ENCODE measurements around the gene LYPD6B. TPM values are rescaled to one million over a fixed set of nuclear protein-coding genes. Genes with fewer than 3 reads are reported as not detected.

Gene LYPD6B
- total and polyA plus RNA-seq, 2 donors (not counting 1 experiment from before 2014, with no cell fraction given) = 1.5 to 2.7 TPM

DNA sequence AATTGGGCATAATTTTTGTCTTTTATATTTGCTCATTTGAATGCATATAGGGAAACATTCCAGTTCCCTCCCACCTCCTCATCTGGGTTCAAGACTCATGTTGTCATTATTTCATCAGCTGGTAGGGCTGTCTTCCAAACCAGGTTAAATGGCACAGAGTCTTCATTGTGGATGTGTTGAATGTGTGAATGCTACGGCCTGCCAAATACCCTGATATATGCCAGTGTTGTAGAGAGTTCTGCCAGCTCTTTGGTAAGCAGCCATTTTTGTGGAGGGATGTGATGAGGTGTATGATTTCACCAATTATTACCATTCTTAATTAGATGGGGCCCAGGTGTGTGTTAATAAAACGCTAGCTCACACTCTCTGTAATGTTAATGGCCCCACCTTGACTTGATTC lies 121.7 kb downstream of the LYPD6B start:
- Histone ChIP-seq H3K9me3 (ENCODE audit: control extremely low read depth in 1 of 3, control insufficient read depth in 2 of 3, insufficient read depth in 1 of 3, low read length in 2 of 3) (peaks cover 0 to 3% (median 0%) of the 10 kb centered on the region in 3 donors), H4K20me1 (ENCODE audit: control insufficient read depth, insufficient read depth, low read length, poor library complexity, severe bottlenecking) (no peaks in the 10 kb centered on the region), H3K79me2 (ENCODE audit: control insufficient read depth, insufficient read depth, low read length) (no peaks in the 10 kb centered on the region), H3K9ac (ENCODE audit: low read length) (no peak overlapping the region), H3K4me3 (ENCODE audit: control extremely low read depth in 1 of 5, extremely low read depth in 1 of 5, insufficient read depth in 1 of 5, low read depth in 2 of 5, low read length in 4 of 5) (no peak overlapping the region), H3K27me3 (replicated peaks in 1 of 4; ENCODE audit: control extremely low read depth in 1 of 4, control insufficient read depth in 3 of 4, insufficient read depth in 4 of 4, low read length in 3 of 4) (peaks cover 0 to 38% (median 18%) of the 10 kb centered on the region in 4 experiments), H3K27ac (ENCODE audit: low read length in 2 of 2) (no peak overlapping the region), H3K4me1 (ENCODE audit: control insufficient read depth in 2 of 2, insufficient read depth in 2 of 2, low read length in 2 of 2) (peaks cover 14 to 15% of the 10 kb centered on the region in 2 donors), H3K4me2 (replicated peaks; ENCODE audit: low read depth, low read length, poor library complexity, severe bottlenecking) (no peak overlapping the region), H3K36me3 (replicated peaks in 1 of 2; ENCODE audit: control extremely low read depth in 1 of 2, control insufficient read depth in 1 of 2, extremely low read depth in 1 of 2, insufficient read depth in 2 of 2, low read length in 1 of 2) (no peaks in the 10 kb centered on the region), H2AFZ (ENCODE audit: insufficient read depth, low read depth, low read length, poor library complexity, severe bottlenecking) (no peak overlapping the region)
- no peak for ATAC-seq (ENCODE audit: low read depth)
- POLR2A ChIA-PET = no interaction called here
- H3K4me3 Mint-ChIP-seq = no peak overlapping the region
- no peak for DNase-seq
- no peaks in the 10 kb centered on the region for H3K9me3 Mint-ChIP-seq (ENCODE audit: insufficient read depth)
- CTCF ChIA-PET = no interaction called here
- H3K27ac Mint-ChIP-seq = no peak overlapping the region
- H3K27me3 Mint-ChIP-seq = peaks cover 77% of the 10 kb centered on the region
- peaks cover 16% of the 10 kb centered on the region for H3K4me1 Mint-ChIP-seq
- TF ChIP-seq, protein P1, sequence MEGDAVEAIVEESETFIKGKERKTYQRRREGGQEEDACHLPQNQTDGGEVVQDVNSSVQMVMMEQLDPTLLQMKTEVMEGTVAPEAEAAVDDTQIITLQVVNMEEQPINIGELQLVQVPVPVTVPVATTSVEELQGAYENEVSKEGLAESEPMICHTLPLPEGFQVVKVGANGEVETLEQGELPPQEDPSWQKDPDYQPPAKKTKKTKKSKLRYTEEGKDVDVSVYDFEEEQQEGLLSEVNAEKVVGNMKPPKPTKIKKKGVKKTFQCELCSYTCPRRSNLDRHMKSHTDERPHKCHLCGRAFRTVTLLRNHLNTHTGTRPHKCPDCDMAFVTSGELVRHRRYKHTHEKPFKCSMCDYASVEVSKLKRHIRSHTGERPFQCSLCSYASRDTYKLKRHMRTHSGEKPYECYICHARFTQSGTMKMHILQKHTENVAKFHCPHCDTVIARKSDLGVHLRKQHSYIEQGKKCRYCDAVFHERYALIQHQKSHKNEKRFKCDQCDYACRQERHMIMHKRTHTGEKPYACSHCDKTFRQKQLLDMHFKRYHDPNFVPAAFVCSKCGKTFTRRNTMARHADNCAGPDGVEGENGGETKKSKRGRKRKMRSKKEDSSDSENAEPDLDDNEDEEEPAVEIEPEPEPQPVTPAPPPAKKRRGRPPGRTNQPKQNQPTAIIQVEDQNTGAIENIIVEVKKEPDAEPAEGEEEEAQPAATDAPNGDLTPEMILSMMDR (IDR thresholded peaks at IDR 0.05) = no peak
- TF ChIP-seq EZH2 (IDR thresholded peaks at IDR 0.05; ENCODE audit: borderline replicate concordance, insufficient read depth, low read depth, low read length, poor library complexity, severe bottlenecking) = no peak
- 80% methylated on average over 1 of the region's 2 CpGs for WGBS (ENCODE audit: insufficient coverage)
- intact Hi-C loops (cut with micrococcal nuclease) = loop anchor here (5.0 kb wide), 1 partner anchor 138 kb away; no protein-coding TSS in a partner anchor

DNA sequence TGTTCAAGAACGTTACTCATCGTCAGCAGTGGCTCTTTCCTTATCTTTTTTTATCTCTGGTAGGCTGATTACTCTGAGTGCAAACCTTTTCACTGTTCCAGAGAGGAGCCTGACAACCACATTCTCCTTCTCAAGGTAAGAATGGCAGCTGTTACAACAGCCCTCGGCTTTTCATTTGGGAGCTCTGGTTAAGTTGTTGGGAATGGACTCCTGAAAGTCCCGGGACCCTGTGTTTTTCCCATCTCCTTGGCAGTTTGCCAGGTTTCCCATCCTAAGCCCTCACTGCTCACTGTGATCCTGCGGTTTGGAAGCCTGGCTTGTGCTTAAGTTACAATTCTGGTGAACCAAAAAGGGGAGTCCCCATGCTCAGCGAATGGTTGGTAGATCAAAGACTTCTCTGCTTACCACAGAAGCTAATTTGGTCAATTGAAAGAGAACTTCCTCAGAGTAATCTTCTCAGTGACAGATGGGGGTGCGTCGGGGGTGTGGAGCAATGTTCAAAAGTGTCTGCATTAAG lies 122.3 kb downstream of the LYPD6B start:
- Histone ChIP-seq H4K20me1 (ENCODE audit: control insufficient read depth, insufficient read depth, low read length, poor library complexity, severe bottlenecking) (no peaks in the 10 kb centered on the region), H3K27me3 (replicated peaks in 1 of 4; ENCODE audit: control extremely low read depth in 1 of 4, control insufficient read depth in 3 of 4, insufficient read depth in 4 of 4, low read length in 3 of 4) (peaks cover 0 to 35% (median 18%) of the 10 kb centered on the region in 4 experiments), H3K4me2 (replicated peaks; ENCODE audit: low read depth, low read length, poor library complexity, severe bottlenecking) (peak overlapping the region; percentile 20), H3K79me2 (ENCODE audit: control insufficient read depth, insufficient read depth, low read length) (no peaks in the 10 kb centered on the region), H3K4me1 (ENCODE audit: control insufficient read depth in 2 of 2, insufficient read depth in 2 of 2, low read length in 2 of 2) (peaks cover 14 to 15% of the 10 kb centered on the region in 2 donors), H3K27ac (ENCODE audit: low read length in 2 of 2) (no peak overlapping the region), H3K4me3 (ENCODE audit: control extremely low read depth in 1 of 5, extremely low read depth in 1 of 5, insufficient read depth in 1 of 5, low read depth in 2 of 5, low read length in 4 of 5) (no peak overlapping the region), H3K36me3 (replicated peaks in 1 of 2; ENCODE audit: control extremely low read depth in 1 of 2, control insufficient read depth in 1 of 2, extremely low read depth in 1 of 2, insufficient read depth in 2 of 2, low read length in 1 of 2) (no peaks in the 10 kb centered on the region), H3K9me3 (ENCODE audit: control extremely low read depth in 1 of 3, control insufficient read depth in 2 of 3, insufficient read depth in 1 of 3, low read length in 2 of 3) (peaks cover 0 to 3% (median 0%) of the 10 kb centered on the region in 3 donors), H2AFZ (ENCODE audit: insufficient read depth, low read depth, low read length, poor library complexity, severe bottlenecking) (no peak overlapping the region), H3K9ac (ENCODE audit: low read length) (no peak overlapping the region)
- WGBS (ENCODE audit: insufficient coverage) = 40% methylated on average over 2 of the region's 8 CpGs
- CTCF ChIA-PET = no interaction called here
- Mint-ChIP-seq H3K4me1 (peaks cover 16% of the 10 kb centered on the region), H3K9me3 (ENCODE audit: insufficient read depth) (no peaks in the 10 kb centered on the region), H3K27me3 (peaks cover 72% of the 10 kb centered on the region), H3K27ac (no peak overlapping the region), H3K4me3 (peak overlapping the region; percentile 57)
- intact Hi-C loops (cut with micrococcal nuclease) = loop anchor here (5.0 kb wide), 1 partner anchor 138 kb away; no protein-coding TSS in a partner anchor
- ATAC-seq (ENCODE audit: low read depth) (peak; percentile 63), DNase-seq (peak; percentile 56)
- TF ChIP-seq, protein P1 (IDR thresholded peaks at IDR 0.05) = no peak
- no peak for TF ChIP-seq EZH2 (IDR thresholded peaks at IDR 0.05; ENCODE audit: borderline replicate concordance, insufficient read depth, low read depth, low read length, poor library complexity, severe bottlenecking)
- POLR2A ChIA-PET = no interaction called here

Data from B cell (primary cell).